Measurements from ENCODE around the gene MEFV.
"Not testable (repeated sequence)": the region's sequence is repeated elsewhere in the genome, so short reads cannot be mapped to it uniquely, and the experiment has no call there.

MEFV gene

DNA sequence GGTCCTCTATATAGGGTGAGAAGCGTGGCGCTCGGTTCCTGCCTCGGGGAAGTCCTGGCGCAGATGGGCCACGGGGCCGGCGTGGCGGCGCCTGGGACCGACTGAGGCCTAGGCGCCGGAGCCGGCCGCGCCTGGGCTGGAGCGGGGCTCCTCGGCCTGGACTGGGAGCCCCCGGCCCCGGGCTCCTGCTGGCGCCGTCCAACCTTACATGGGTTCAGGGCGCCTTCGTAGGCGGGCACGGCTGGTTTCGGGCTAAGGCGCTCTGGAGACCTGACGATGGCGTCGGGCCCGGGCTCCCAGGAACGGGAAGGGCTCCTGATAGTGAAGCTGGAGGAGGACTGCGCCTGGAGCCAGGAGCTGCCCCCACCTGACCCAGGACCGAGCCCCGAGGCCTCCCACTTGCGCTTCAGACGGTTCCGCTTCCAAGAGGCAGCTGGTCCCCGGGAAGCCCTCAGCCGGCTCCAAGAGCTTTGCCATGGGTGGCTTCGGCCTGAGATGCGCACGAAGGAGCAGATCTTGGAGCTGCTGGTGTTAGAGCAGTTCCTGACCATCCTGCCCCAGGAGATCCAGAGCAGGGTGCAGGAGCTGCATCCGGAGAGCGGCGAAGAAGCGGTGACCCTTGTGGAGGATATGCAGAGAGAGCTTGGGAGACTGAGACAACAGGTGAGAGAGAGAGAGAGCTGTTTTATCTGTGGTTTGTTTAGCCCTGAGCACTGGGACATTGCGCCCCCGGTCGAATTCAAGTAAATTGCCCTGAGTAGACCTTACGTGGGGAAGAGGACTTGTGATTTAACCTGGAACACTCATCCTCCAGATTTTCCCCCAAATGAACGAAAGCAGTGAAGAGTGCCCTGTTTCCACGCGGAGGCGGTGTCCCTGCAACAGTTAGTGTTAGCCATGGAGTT is 27.4 kb upstream of the MEFV start:
- Histone ChIP-seq H3K4me3 (ENCODE audit: low read length) (peak overlapping the region; percentile 99), H3K36me3 (ENCODE audit: control insufficient read depth, insufficient read depth, low read length, severe bottlenecking) (peaks cover 24% of the 10 kb centered on the region), H3K4me1 (ENCODE audit: control insufficient read depth, insufficient read depth, low read length) (peaks cover 19% of the 10 kb centered on the region), H3K9ac (ENCODE audit: low read length) (peak overlapping the region; percentile 99), H3K9me3 (ENCODE audit: control insufficient read depth, low read length) (peaks cover 7% of the 10 kb centered on the region), H3K27me3 (replicated peaks; ENCODE audit: control insufficient read depth, insufficient read depth, low read length) (no peaks in the 10 kb centered on the region)
- no peak for DNase-seq (ENCODE audit: low read depth)

DNA sequence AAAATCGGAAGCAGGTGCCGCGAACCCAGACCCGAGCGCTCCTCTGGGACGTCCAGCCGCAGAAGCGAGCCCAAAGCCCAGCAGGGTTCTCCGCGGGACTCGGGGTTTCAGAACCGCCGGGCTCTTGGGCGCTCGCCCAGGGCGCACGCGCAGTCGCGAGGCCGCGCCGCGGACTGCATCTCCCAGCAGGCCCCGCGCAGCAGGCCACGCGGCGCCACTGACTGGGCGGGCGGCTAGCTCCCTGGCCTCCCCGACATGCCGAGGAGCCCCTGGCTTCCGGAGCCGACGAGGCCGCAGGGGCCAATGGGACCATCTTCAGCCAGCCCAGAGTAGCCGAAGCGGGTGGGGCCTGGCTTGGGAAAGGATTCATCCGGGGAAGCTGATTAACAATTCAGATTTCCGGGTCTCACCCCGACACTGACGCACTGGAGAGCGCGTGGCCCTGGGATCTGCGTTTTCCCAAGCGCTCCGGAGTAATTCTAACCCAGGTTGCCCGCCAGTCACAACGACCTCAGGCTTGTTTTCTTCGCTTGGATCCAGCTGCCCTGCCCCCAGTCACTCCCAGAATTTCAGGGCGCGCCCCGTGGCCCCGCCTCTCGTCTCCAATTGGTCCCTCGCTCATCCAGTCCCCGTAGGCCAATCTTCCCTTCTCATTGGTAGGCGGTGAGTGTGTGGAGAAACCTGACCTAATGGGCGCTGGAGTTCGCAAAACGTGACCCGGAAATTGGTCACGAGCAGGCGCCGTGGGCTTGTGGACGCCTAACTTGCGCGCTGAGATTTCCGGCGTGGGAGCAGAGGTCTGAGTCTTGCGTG is 26.5 kb upstream of the MEFV start, which contains the start of gene ZNF263:
Gene ZNF263 (plus strand): TSS at position 762 of the 813 bp plus-strand sequence. CDS start 328 bp downstream, outside the sequence.
- Histone ChIP-seq H3K27me3 (replicated peaks; ENCODE audit: control insufficient read depth, insufficient read depth, low read length) (no peaks in the 10 kb centered on the region), H3K4me1 (ENCODE audit: control insufficient read depth, insufficient read depth, low read length) (peaks cover 19% of the 10 kb centered on the region), H3K36me3 (ENCODE audit: control insufficient read depth, insufficient read depth, low read length, severe bottlenecking) (peaks cover 17% of the 10 kb centered on the region), H3K9me3 (ENCODE audit: control insufficient read depth, low read length) (no peaks in the 10 kb centered on the region), H3K9ac (ENCODE audit: low read length) (peak within 1 kb of the TSS; percentile 99), H3K4me3 (ENCODE audit: low read length) (peak within 1 kb of the TSS; percentile 99)
- DNase-seq (ENCODE audit: low read depth) = peak; percentile 99

DNA sequence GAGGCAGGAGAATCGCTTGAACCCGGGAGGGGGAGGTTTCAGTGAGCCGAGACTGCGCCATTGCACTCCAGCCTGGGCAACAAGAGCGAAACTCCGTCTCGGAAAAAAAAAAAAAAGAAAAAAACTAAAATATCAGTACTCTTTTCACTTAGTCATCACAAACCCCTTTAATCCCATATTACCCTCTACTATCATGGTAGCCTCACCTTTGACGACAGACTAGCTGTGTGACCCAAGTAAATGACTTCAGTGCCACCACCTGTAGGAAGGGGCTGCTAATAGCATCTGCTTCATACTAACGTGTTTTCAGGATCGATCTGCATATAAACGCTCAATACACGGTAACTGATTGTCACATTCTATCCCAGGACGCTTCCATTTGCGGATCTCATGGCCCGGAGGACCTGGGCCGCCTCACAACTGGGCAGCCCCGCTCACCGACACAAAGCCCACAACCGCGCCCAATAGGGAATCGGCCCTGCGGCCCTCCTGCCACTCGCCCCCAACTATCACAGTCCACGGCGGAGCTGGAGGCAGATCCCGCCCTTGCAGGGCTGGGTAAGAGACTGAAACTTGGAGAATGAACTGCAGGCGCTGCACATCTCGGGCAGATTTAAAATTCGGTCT is 25.8 kb upstream of the MEFV start:
- Histone ChIP-seq H3K27me3 (replicated peaks; ENCODE audit: control insufficient read depth, insufficient read depth, low read length) (no peaks in the 10 kb centered on the region), H3K36me3 (ENCODE audit: control insufficient read depth, insufficient read depth, low read length, severe bottlenecking) (peaks cover 17% of the 10 kb centered on the region), H3K4me3 (ENCODE audit: low read length) (peak overlapping the region; percentile 99), H3K4me1 (ENCODE audit: control insufficient read depth, insufficient read depth, low read length) (peaks cover 19% of the 10 kb centered on the region), H3K9me3 (ENCODE audit: control insufficient read depth, low read length) (no peaks in the 10 kb centered on the region), H3K9ac (ENCODE audit: low read length) (peak overlapping the region; percentile 99)
- DNase-seq (ENCODE audit: low read depth) = no peak

DNA sequence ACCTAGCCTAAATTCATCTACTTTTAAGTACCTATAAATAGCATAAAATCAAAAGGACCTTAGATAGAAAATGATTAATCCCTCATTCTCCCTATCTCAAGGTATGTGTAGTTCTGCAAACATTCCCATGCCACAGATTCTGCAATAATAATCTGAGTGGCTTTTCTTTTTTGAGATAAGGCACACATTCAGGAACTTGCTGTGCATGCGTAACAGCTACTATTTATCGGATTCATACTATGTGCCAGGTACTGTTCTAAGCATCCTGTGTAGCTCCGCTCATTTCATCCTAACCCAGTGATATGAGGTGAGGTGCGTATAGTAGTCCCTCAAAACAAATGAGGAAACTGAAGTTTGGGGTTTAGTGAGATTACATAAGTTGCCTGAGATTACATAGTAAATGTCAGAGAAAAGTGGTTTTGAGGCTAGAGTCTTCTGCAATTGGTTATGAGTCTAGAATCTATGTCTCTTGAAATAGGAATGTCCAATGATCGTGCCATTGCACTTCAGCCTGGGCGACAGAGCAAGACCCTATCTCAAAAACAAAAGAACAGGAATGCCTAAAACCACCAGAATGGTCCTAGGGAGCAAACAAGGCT is 24.9 kb upstream of the MEFV start:
- peaks cover 11% of the 10 kb centered on the region for H3K36me3 ChIP-seq (ENCODE audit: control insufficient read depth, insufficient read depth, low read length, severe bottlenecking)
- H3K9ac ChIP-seq (ENCODE audit: low read length) = no peak overlapping the region
- peaks cover 19% of the 10 kb centered on the region for H3K4me1 ChIP-seq (ENCODE audit: control insufficient read depth, insufficient read depth, low read length)
- no peak overlapping the region for H3K4me3 ChIP-seq (ENCODE audit: low read length)
- no peak for DNase-seq (ENCODE audit: low read depth)
- H3K9me3 ChIP-seq (ENCODE audit: control insufficient read depth, low read length) = no peaks in the 10 kb centered on the region
- no peaks in the 10 kb centered on the region for H3K27me3 ChIP-seq (replicated peaks; ENCODE audit: control insufficient read depth, insufficient read depth, low read length)

DNA sequence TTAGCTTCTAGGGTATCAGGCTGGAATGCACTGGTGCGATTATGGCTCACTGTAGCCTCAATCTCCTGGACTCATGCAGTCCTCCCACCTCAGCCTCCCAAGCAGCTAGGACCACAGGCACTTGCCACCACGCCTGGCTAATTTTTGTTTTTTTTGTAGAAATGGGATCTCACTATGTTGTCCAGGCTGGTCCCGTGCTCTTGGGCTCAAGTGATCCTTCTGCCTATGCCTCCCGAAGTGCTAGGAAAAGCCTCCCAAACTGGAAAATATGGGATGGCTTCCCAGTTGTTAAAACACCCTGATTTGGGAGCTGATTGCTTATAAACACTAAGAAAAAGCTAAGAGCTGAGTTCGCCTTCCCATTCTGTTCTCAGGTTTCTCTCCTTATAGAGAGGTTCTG is 20.2 kb upstream of the MEFV start:
- Histone ChIP-seq H3K9ac (ENCODE audit: low read length) (no peak overlapping the region), H3K36me3 (ENCODE audit: control insufficient read depth, insufficient read depth, low read length, severe bottlenecking) (no peaks in the 10 kb centered on the region), H3K9me3 (ENCODE audit: control insufficient read depth, low read length) (no peaks in the 10 kb centered on the region), H3K4me3 (ENCODE audit: low read length) (no peak overlapping the region), H3K4me1 (ENCODE audit: control insufficient read depth, insufficient read depth, low read length) (no peaks in the 10 kb centered on the region), H3K27me3 (replicated peaks; ENCODE audit: control insufficient read depth, insufficient read depth, low read length) (no peaks in the 10 kb centered on the region)
- no peak for DNase-seq (ENCODE audit: low read depth)

DNA sequence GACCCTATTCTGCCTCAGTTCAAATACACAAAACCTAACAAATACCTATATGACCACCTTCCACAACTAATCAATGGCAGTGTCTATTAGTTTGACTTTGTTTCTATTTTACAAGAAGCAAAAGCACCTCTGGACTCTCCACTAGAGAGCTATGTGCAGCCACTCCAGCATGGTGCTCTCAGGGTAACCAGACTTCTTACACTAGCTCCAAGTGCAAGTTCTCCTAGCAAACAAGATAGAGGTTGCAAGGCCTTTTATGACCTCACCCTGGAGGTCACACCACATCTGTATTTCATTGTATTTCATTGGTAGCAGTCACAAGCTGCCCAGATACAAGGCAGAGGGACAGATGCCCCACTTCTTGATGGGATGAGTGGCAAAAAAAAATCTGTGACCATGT is 18.5 kb upstream of the MEFV start:
- Histone ChIP-seq H3K4me3 (ENCODE audit: low read length) (no peak overlapping the region), H3K36me3 (ENCODE audit: control insufficient read depth, insufficient read depth, low read length, severe bottlenecking) (no peaks in the 10 kb centered on the region), H3K9ac (ENCODE audit: low read length) (no peak overlapping the region), H3K4me1 (ENCODE audit: control insufficient read depth, insufficient read depth, low read length) (no peaks in the 10 kb centered on the region), H3K27me3 (replicated peaks; ENCODE audit: control insufficient read depth, insufficient read depth, low read length) (no peaks in the 10 kb centered on the region), H3K9me3 (ENCODE audit: control insufficient read depth, low read length) (no peaks in the 10 kb centered on the region)
- no peak for DNase-seq (ENCODE audit: low read depth)

DNA sequence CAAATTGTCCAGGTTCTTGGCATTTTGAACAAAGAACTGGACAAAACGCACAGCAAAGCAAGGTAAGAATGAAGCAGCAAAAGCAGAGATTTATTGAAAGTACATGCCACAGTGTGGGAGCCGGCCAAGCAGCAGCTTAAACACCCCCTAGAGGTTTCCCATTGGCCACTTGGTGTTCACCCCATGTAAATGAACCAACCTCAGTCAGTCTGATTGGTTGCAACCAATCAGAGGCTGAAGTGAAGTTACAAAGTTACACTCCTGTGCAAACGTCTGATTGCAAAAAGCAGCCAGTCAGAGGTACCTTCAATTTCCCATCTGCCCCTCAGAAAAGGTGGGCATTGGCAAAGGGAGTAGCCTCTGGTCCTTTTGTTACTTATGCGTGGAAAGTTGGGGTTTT is 18.1 kb upstream of the MEFV start:
- Histone ChIP-seq H3K4me1 (ENCODE audit: control insufficient read depth, insufficient read depth, low read length) (no peaks in the 10 kb centered on the region), H3K9me3 (ENCODE audit: control insufficient read depth, low read length) (no peaks in the 10 kb centered on the region), H3K27me3 (replicated peaks; ENCODE audit: control insufficient read depth, insufficient read depth, low read length) (no peaks in the 10 kb centered on the region), H3K4me3 (ENCODE audit: low read length) (no peak overlapping the region), H3K36me3 (ENCODE audit: control insufficient read depth, insufficient read depth, low read length, severe bottlenecking) (no peaks in the 10 kb centered on the region), H3K9ac (ENCODE audit: low read length) (no peak overlapping the region)
- no peak for DNase-seq (ENCODE audit: low read depth)

DNA sequence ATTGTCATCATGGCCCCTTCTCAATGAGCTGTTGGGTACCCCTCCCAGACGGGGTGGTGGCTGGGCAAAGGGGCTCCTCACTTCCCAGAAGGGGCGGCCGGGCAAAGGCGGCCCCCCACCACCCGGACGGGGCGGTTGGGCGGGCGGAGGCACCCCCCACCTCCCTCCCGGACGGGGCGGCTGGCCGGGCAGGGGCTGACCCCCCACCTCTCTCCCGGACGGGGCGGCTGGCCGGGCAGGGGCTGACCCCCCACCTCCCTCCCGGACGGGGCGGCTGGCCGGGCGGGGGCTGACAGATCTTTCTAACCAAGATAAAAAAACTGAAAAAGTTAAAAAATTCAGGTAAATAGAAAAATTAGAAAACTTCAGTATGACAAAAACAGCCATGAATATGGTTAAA is 14.8 kb upstream of the MEFV start:
- DNase-seq (ENCODE audit: low read depth); H3K4me3 ChIP-seq (ENCODE audit: low read length); H3K9me3 ChIP-seq (ENCODE audit: control insufficient read depth, low read length); H3K36me3 ChIP-seq (ENCODE audit: control insufficient read depth, insufficient read depth, low read length, severe bottlenecking); H3K27me3 ChIP-seq (replicated peaks; ENCODE audit: control insufficient read depth, insufficient read depth, low read length); H3K9ac ChIP-seq (ENCODE audit: low read length); H3K4me1 ChIP-seq (ENCODE audit: control insufficient read depth, insufficient read depth, low read length): not testable (repeated sequence)

DNA sequence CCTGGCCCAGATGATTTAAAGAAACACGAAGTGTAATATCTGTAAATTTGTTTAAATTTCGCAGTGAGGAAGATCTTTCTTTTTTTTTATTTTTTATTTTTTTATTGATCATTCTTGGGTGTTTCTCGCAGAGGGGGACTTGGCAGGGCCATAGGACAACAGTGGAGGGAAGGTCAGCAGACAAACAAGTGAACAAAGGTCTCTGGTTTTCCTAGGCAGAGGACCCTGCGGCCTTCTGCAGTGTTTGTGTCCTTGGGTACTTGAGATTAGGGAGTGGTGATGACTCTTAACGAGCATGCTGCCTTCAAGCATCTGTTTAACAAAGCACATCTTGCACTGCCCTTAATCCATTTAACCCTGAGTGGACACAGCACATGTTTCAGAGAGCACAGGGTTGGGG is 14.3 kb upstream of the MEFV start:
- H3K9ac ChIP-seq (ENCODE audit: low read length); H3K27me3 ChIP-seq (replicated peaks; ENCODE audit: control insufficient read depth, insufficient read depth, low read length); H3K9me3 ChIP-seq (ENCODE audit: control insufficient read depth, low read length); DNase-seq (ENCODE audit: low read depth); H3K4me1 ChIP-seq (ENCODE audit: control insufficient read depth, insufficient read depth, low read length); H3K36me3 ChIP-seq (ENCODE audit: control insufficient read depth, insufficient read depth, low read length, severe bottlenecking); H3K4me3 ChIP-seq (ENCODE audit: low read length): not testable (repeated sequence)

DNA sequence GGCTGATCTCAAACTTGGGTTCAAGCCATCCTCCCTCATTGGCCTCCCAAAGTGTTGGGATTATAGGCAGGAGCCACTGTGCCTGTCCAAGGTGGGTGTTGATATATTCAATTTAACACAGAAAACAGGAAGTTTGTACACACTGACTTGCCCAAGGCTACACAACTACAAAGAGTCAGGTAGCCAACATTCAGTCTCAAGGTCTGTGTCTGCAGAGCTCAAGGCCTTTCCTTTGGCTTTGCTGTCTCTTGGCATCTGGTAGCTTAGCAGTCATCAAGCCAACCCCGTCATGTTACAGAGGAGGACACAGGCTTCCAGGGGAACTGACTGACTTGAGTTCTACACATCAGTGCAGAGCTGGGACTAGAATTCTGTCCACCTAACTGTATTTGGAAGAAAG is 11.9 kb upstream of the MEFV start:
- DNase-seq (ENCODE audit: low read depth) = no peak
- peaks cover 11% of the 10 kb centered on the region for H3K4me1 ChIP-seq (ENCODE audit: control insufficient read depth, insufficient read depth, low read length)
- H3K36me3 ChIP-seq (ENCODE audit: control insufficient read depth, insufficient read depth, low read length, severe bottlenecking) = no peaks in the 10 kb centered on the region
- H3K4me3 ChIP-seq (ENCODE audit: low read length) = no peak overlapping the region
- H3K9me3 ChIP-seq (ENCODE audit: control insufficient read depth, low read length) = no peaks in the 10 kb centered on the region
- H3K27me3 ChIP-seq (replicated peaks; ENCODE audit: control insufficient read depth, insufficient read depth, low read length) = no peaks in the 10 kb centered on the region
- no peak overlapping the region for H3K9ac ChIP-seq (ENCODE audit: low read length)

Measured in adipocyte (in vitro differentiated cells).